ENCODE measurements around the gene PCBD2. TPM values are rescaled to one million over a fixed set of nuclear protein-coding genes. Genes with fewer than 3 reads are reported as not detected.

The PCBD2 gene
- total RNA-seq: 3.3 TPM in 2 replicates

GRCh38 chr5:134904610-134905245, at the start of gene PCBD2:
Gene PCBD2, plus strand, starts transcription at chr5:134905131. Its CDS starts 9 bp downstream, at chr5:134905140.

GRCh38 chr5:134873987-134874830, 30.7 kb upstream of the PCBD2 start, which contains the start of gene TXNDC15:
Gene TXNDC15, plus strand, starts transcription at chr5:134874371. Its CDS starts 57 bp downstream, at chr5:134874428.

GRCh38 chr5:134967607-134968006, 62.7 kb downstream of the PCBD2 start, which contains the start of gene CATSPER3:
Gene CATSPER3, plus strand, starts transcription at chr5:134967907. Its CDS starts 85 bp downstream, at chr5:134967992.

Other genes with a start within 250 kb of the PCBD2 start
- gene CAMLG, start 166.6 kb upstream of the PCBD2 start, total RNA-seq: 50.2 and 50.6 TPM in 2 replicates
- gene DDX46, start 146.4 kb upstream of the PCBD2 start, total RNA-seq: 12.5 and 14.9 TPM in 2 replicates
- 35.0 and 39.4 TPM in 2 replicates for gene C5orf24, start 59.2 kb upstream of the PCBD2 start, total RNA-seq
- gene TXNDC15, start 30.8 kb upstream of the PCBD2 start, total RNA-seq: 64.7 and 102 TPM in 2 replicates
- not detected in 2 replicates for gene CATSPER3, start 62.8 kb downstream of the PCBD2 start, total RNA-seq
- gene PITX1, start 129.1 kb downstream of the PCBD2 start, total RNA-seq: 0.25 and 0.78 TPM in 2 replicates